Stimulated activated CD4-positive, alpha-beta T cell treated with anti-CD3 and anti-CD28 coated beads, Interleukin-15, amount 100 ng/mL, for 48 hours (primary cell): Measurements from ENCODE around the gene NKX6-2.
"Not testable (repeated sequence)": the region's sequence is repeated elsewhere in the genome, so short reads cannot be mapped to it uniquely, and the experiment has no call there.

Experiments
- DNase-seq, 2 donors: peaks; one replicate each; pipeline ENCODE4 v3.0.0-alpha.2; 2020; ENCODE audit warnings: low read depth in 2 of 2

NKX6-2 gene

GRCh38 chr10:132797986-132798385 is 12.0 kb upstream of the NKX6-2 start:
- not testable (repeated sequence) for DNase-seq

- DNase-seq: no peak
Measured at GRCh38 chr10:132796846-132797245, 10.9 kb upstream of the NKX6-2 start.

- DNase-seq: no peak
Measured at GRCh38 chr10:132793871-132794849, 8.2 kb upstream of the NKX6-2 start.

- no peak for DNase-seq
Measured at GRCh38 chr10:132793213-132793612, 7.3 kb upstream of the NKX6-2 start.

GRCh38 chr10:132792796-132793195 is 6.8 kb upstream of the NKX6-2 start:
- DNase-seq: no peak

GRCh38 chr10:132792099-132792498 is 6.2 kb upstream of the NKX6-2 start:
- not testable (repeated sequence) for DNase-seq

GRCh38 chr10:132790934-132791829 is 5.2 kb upstream of the NKX6-2 start:
- no peak for DNase-seq

- no peak for DNase-seq
Measured at GRCh38 chr10:132790470-132790869, 4.5 kb upstream of the NKX6-2 start.

- no peak for DNase-seq
Measured at GRCh38 chr10:132789659-132790148, 3.8 kb upstream of the NKX6-2 start.

- DNase-seq: no peak
Measured at GRCh38 chr10:132788831-132789219, 2.9 kb upstream of the NKX6-2 start.

- DNase-seq: no peak
Measured at GRCh38 chr10:132788180-132788830, 2.4 kb upstream of the NKX6-2 start.

GRCh38 chr10:132787495-132788179 is 1.7 kb upstream of the NKX6-2 start:
- no peak for DNase-seq

GRCh38 chr10:132786884-132787494 is 1.0 kb upstream of the NKX6-2 start:
- no peak for DNase-seq

- DNase-seq: no peak
Measured at GRCh38 chr10:132786476-132786883, 533 bp upstream of the NKX6-2 start.

- no peak for DNase-seq
Measured at GRCh38 chr10:132784866-132785722, 853 bp downstream of the NKX6-2 start.

- DNase-seq: no peak
Measured at GRCh38 chr10:132783940-132784865, 1.7 kb downstream of the NKX6-2 start.

GRCh38 chr10:132783165-132783939 is 2.6 kb downstream of the NKX6-2 start:
- no peak for DNase-seq

GRCh38 chr10:132781556-132781955 is 4.4 kb downstream of the NKX6-2 start:
- DNase-seq: no peak
